ENCODE measurements around the gene SMYD3. TPM values are rescaled to one million over a fixed set of nuclear protein-coding genes. Genes with fewer than 3 reads are reported as not detected.

SMYD3 gene
- polyA plus RNA-seq, 2 of the 4 experiments (the other 2 are of a cell fraction), result 18.2 to 35.2 TPM

DNA sequence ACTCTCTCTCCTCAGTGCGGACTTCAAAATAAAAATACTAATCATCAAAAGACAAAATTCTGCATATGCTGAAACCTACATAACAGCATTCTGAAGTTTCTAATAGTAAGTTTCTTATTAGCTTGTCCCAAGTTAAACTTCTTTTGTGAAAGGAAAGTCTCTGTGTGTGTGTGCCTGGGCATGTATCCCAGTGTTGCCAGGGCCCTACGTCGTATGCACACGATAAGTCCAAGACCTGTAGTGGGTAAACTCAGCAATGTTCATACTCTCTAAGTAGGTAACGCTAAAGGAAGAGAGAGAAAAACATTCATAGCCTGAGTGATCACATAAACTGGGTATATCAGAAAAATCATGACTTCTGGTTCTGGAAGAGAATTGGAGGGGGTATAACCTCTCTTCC lies 465.7 kb downstream of the SMYD3 start:
- DNase-seq (ENCODE audit: low read depth in 1 of 2, low spot score in 1 of 2) (no peak), FAIRE-seq (no peak), ATAC-seq (no peak)
- H3K27ac ChIP-seq, result no peak overlapping the region
- 84% methylated on average over 5 of the region's 5 CpGs for WGBS (ENCODE audit: missing lambda C conversion rate)
- no peak overlapping the region for H3K4me2 ChIP-seq
- TF ChIP-seq, protein P1, sequence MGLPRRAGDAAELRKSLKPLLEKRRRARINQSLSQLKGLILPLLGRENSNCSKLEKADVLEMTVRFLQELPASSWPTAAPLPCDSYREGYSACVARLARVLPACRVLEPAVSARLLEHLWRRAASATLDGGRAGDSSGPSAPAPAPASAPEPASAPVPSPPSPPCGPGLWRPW (IDR thresholded peaks at IDR 0.05), result no peak
- no peak for TF ChIP-seq TP53 (CRISPR knock-in tag; IDR thresholded peaks at IDR 0.05)
- no peaks in the 10 kb centered on the region for H3K4me1 ChIP-seq
- H3K9me3 ChIP-seq, result no peaks in the 10 kb centered on the region
- ChIA-PET CTCF (interaction anchor here (1.2 kb wide), 2 partner anchors 15 to 26 kb away, joined by 3 read pairs; no protein-coding TSS in a partner anchor), POLR2A (no interaction called here)
- no peak overlapping the region for H3K4me3 ChIP-seq

DNA sequence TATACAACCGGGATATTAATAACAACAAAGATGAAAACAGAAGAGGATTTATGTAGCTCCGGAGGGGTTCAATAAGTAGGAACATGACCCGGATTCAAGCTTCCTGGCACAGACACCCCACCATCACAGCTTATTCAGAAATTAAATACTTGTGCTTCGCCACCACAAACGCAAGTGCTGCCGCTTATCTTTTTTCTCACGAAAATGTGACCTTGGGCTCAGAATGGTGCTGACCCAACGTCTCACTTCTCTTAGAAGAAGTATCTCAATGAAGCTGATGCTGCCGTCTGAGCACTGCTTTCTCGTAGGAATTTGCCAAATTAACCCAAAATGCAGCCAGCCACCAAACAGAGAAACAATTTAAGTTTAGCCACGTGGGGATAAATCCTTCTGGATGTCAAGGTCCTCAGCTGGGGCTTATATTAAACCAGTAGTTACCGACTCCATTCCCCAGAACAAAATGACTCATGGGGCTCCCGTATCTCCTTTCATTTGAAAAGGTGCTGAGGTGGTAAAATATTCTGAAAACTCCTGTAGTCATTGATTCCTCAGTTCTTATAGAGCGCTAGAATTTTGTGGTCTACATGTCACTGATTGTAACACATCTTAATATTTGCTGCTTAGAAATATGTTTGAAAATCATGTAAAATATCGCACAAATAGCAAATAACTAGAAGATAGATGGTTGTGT lies 466.7 kb downstream of the SMYD3 start:
- ChIA-PET POLR2A (no interaction called here), CTCF (interaction anchor here (1.2 kb wide), 1 partner anchor 14 kb away, joined by 3 read pairs; no protein-coding TSS in a partner anchor)
- no peak overlapping the region for H3K4me2 ChIP-seq
- DNase-seq (ENCODE audit: low read depth in 1 of 2, low spot score in 1 of 2) (no peak), FAIRE-seq (no peak), ATAC-seq (no peak)
- no peak overlapping the region for H3K27ac ChIP-seq
- no peak overlapping the region for H3K4me3 ChIP-seq
- TF ChIP-seq JUNB (IDR thresholded peaks at IDR 0.05), result no peak
- no peak for TF ChIP-seq ZC3H11A (IDR thresholded peaks at IDR 0.05)
- TF ChIP-seq HOXA7 (CRISPR knock-in tag; IDR thresholded peaks at IDR 0.05), result no peak
- no peak for TF ChIP-seq JUN (IDR thresholded peaks at IDR 0.05)
- TF ChIP-seq, protein P2, sequence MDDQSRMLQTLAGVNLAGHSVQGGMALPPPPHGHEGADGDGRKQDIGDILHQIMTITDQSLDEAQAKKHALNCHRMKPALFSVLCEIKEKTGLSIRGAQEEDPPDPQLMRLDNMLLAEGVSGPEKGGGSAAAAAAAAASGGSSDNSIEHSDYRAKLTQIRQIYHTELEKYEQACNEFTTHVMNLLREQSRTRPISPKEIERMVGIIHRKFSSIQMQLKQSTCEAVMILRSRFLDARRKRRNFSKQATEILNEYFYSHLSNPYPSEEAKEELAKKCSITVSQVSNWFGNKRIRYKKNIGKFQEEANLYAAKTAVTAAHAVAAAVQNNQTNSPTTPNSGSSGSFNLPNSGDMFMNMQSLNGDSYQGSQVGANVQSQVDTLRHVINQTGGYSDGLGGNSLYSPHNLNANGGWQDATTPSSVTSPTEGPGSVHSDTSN (IDR thresholded peaks at IDR 0.05), result no peak
- TF ChIP-seq, protein P3, sequence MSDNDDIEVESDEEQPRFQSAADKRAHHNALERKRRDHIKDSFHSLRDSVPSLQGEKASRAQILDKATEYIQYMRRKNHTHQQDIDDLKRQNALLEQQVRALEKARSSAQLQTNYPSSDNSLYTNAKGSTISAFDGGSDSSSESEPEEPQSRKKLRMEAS (IDR thresholded peaks at IDR 0.05), result no peak
- no peak for TF ChIP-seq TP53 (CRISPR knock-in tag; IDR thresholded peaks at IDR 0.05)
- TF ChIP-seq, protein P4, sequence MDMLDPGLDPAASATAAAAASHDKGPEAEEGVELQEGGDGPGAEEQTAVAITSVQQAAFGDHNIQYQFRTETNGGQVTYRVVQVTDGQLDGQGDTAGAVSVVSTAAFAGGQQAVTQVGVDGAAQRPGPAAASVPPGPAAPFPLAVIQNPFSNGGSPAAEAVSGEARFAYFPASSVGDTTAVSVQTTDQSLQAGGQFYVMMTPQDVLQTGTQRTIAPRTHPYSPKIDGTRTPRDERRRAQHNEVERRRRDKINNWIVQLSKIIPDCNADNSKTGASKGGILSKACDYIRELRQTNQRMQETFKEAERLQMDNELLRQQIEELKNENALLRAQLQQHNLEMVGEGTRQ (IDR thresholded peaks at IDR 0.05), result no peak
- TF ChIP-seq ZSCAN20 (CRISPR knock-in tag; IDR thresholded peaks at IDR 0.05), result no peak
- no peak for TF ChIP-seq CEBPB (IDR thresholded peaks at IDR 0.05)
- no peak for TF ChIP-seq RAD21 (conservative IDR thresholded peaks at IDR 0.05 in 1 of 2, IDR thresholded peaks at IDR 0.05 in 1 of 2)
- TF ChIP-seq, protein P1 (IDR thresholded peaks at IDR 0.05), result no peak
- no peak for TF ChIP-seq CBX2 (IDR thresholded peaks at IDR 0.05; ENCODE audit: borderline replicate concordance, low read depth)
- TF ChIP-seq MAZ (IDR thresholded peaks at IDR 0.05; ENCODE audit: borderline replicate concordance, low read depth, low read length), result no peak
- TF ChIP-seq MAFK (IDR thresholded peaks at IDR 0.05; ENCODE audit: partially characterized antibody), result no peak
- TF ChIP-seq RNF2 (IDR thresholded peaks at IDR 0.05; ENCODE audit: borderline replicate concordance, low read depth), result no peak
- TF ChIP-seq ZNF302 (CRISPR knock-in tag; IDR thresholded peaks at IDR 0.05), result no peak
- no peak for TF ChIP-seq NR3C1 (IDR thresholded peaks at IDR 0.05)
- no peak for TF ChIP-seq FOSL2 (IDR thresholded peaks at IDR 0.05)
- no peak for TF ChIP-seq FOSL2 (CRISPR knock-in tag; IDR thresholded peaks at IDR 0.05)
- 84% methylated on average over 15 of the region's 15 CpGs for WGBS (ENCODE audit: missing lambda C conversion rate)
- no peaks in the 10 kb centered on the region for H3K4me1 ChIP-seq
- no peaks in the 10 kb centered on the region for H3K9me3 ChIP-seq

DNA sequence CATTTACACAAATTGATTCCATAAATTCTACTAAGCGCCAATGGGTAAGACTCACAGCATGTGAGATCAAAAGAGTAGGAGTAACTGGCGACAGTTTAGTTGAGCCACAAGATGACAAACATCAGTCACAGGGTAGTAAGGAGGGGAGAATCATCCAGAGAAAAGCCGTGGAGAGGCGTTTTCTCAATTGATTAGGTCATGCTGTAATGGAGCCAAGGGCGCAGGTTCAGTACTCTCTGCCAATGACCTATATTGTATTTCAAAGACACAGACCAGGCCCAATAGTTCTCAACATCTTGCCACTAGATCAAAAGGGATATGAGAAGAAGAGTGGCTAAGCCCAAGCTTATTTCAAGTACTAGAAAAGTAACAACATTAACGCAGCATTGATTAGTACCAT lies 467.5 kb downstream of the SMYD3 start:
- FAIRE-seq (no peak), DNase-seq (ENCODE audit: low read depth in 1 of 2, low spot score in 1 of 2) (no peak), ATAC-seq (no peak)
- WGBS (ENCODE audit: missing lambda C conversion rate), result 86% methylated on average over 6 of the region's 6 CpGs
- Histone ChIP-seq H3K4me2 (no peak overlapping the region), H3K4me1 (no peaks in the 10 kb centered on the region), H3K27ac (no peak overlapping the region), H3K9me3 (no peaks in the 10 kb centered on the region), H3K4me3 (no peak overlapping the region)
- TF ChIP-seq, protein P5, sequence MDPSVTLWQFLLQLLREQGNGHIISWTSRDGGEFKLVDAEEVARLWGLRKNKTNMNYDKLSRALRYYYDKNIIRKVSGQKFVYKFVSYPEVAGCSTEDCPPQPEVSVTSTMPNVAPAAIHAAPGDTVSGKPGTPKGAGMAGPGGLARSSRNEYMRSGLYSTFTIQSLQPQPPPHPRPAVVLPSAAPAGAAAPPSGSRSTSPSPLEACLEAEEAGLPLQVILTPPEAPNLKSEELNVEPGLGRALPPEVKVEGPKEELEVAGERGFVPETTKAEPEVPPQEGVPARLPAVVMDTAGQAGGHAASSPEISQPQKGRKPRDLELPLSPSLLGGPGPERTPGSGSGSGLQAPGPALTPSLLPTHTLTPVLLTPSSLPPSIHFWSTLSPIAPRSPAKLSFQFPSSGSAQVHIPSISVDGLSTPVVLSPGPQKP (IDR thresholded peaks at IDR 0.05; ENCODE audit: low read depth, low read length), result no peak
- TF ChIP-seq NPAS2 (CRISPR knock-in tag; IDR thresholded peaks at IDR 0.05; ENCODE audit: borderline replicate concordance), result no peak
- no peak for TF ChIP-seq HEYL (CRISPR knock-in tag; IDR thresholded peaks at IDR 0.05)
- TF ChIP-seq CHD2 (IDR thresholded peaks at IDR 0.05; ENCODE audit: low read length, partially characterized antibody), result no peak
- no peak for TF ChIP-seq POLR2AphosphoS2 (conservative IDR thresholded peaks at IDR 0.05; ENCODE audit: low read length)
- no peak for TF ChIP-seq KDM5A (IDR thresholded peaks at IDR 0.05)
- no peak for TF ChIP-seq ZSCAN20 (CRISPR knock-in tag; IDR thresholded peaks at IDR 0.05)
- TF ChIP-seq SMC3 (IDR thresholded peaks at IDR 0.05), result no peak
- no peak for TF ChIP-seq EP300 (IDR thresholded peaks at IDR 0.05)
- no peak for TF ChIP-seq ZNF302 (CRISPR knock-in tag; IDR thresholded peaks at IDR 0.05)
- TF ChIP-seq GATA3 (IDR thresholded peaks at IDR 0.05; ENCODE audit: borderline replicate concordance), result no peak
- TF ChIP-seq RARB (CRISPR knock-in tag; IDR thresholded peaks at IDR 0.05), result no peak
- ChIA-PET CTCF (no interaction called here), POLR2A (no interaction called here)
